RWPE1 (cell line): ENCODE results near the gene DNM3.

ENCODE experiments used
- CTCF ChIA-PET: fragments of 350-600 bp; sonication (Branson Sonifier 250); formaldehyde crosslinking; extraction: SDS; loops from one replicate; lab custom pipeline; 2021; lab: Yijun Ruan, JAX
- POLR2A ChIA-PET: fragments of 400-600 bp; formaldehyde crosslinking; extraction: SDS; loops from one replicate; lab custom pipeline; 2020; ENCODE audit warnings: antibody characterized with exemption; ENCODE audit not compliant: low non-redundant PET; lab: Yijun Ruan, JAX
- DNase-seq: peaks from one replicate; pipeline ENCODE4 v3.0.0; 2012; ENCODE audit warnings: low spot score
- H3K27ac ChIP-seq: fragments of 450-650 bp; 2 replicates; pipeline ENCODE4 v1.5.1; 2017
- CTCF ChIP-seq: fragments of 450-650 bp; conservative IDR thresholded peaks from 2 replicates; pipeline ENCODE4 v1.5.1; 2017; ENCODE audit warnings: low read depth, mild to moderate bottlenecking

Gene DNM3

DNA sequence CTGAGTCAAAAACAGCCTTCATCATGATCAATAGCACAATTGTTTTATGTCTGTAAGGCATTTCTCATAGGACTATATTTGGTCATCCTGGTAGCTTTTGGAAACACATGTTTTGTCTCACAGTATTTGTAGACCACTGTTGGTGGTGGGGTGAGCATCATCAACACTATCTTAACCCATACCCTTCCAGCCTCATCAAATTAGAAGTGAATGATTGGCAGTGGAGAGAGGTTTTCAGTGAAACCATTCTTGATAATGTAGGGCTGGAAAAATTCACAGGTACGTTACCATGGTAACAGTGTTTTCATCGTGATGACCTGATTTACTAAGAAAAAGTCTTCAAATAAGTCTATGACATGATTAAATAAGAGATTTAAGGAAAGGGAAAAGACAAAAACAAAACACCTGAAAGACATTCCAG lies 533.9 kb downstream of the DNM3 start:
- CTCF ChIA-PET: interaction anchor here (0.6 kb wide), 1 partner anchor 662 kb away, joined by 3 read pairs; no protein-coding TSS in a partner anchor
- no peak for TF ChIP-seq CTCF
- no peak overlapping the region for H3K27ac ChIP-seq
- DNase-seq: no peak
- POLR2A ChIA-PET: no interaction called here

DNA sequence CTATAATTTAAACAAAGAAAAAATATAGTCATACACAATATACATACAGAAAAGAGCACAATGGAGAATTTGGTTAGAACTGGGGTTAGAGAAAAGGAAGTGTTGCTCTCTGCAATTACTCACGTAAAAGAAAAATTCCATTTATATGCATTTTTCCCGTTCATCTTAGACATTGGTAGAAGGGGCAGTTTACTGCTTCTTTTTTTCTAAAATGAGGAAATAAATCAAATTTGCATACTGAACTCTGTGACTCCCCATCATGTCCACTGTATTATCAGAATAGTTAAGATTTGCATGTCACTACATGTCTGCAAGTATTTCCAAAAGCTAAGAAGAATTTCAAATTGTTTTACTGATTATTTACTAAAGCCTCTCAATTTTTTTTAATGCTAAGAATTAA lies 535.1 kb downstream of the DNM3 start:
- TF ChIP-seq CTCF: no peak
- CTCF ChIA-PET: no interaction called here
- H3K27ac ChIP-seq: no peak overlapping the region
- DNase-seq: no peak
- POLR2A ChIA-PET: no interaction called here

DNA sequence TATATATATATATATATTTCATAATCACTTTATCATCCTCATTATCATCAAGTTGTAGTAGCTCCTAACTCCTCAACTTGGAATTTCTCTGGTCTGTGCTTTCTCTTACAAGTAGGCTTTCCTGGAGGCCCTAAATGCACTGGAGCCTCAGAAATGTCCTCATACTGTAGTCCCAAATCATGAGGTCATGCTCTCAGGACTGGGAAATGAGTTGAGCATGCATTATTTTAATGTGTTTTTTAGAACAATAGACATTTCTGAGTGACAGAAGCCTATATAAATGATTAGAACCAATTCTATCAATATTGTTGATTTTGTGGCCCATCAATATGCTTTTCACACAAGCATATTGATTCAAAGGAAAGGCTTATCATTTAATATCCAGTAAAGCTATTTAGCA lies 536.3 kb downstream of the DNM3 start:
- POLR2A ChIA-PET: no interaction called here
- no peak for TF ChIP-seq CTCF
- CTCF ChIA-PET: no interaction called here
- no peak overlapping the region for H3K27ac ChIP-seq
- no peak for DNase-seq

DNA sequence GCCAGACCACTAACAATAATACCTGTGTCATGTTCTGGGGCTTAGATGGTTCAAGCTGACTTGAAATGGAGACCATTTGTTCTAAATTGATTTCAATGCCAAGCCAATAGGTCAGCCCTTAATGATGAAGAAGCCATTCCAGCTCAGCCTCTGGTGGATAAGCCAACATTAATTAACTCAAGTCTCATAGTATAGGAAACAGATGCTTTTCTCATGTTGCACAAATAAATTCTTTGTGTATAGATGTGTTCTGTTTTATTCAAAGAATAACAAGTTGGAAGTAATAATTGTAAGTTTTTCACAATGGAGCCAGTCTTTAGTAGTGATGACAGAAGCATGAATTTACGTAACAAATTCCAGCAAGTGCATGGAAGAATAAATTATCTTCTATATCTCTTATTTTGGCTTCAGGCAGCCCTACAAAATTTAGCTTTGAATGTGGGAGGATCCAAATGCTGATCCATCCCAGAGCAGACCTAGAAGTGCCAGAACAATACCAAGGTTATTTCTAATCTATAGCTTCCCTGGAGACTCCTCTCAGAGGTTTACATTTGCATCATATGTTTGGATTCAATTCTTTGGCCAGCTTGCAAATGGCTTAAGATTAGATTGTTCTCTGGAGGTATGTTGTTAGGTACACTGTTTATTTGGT lies 536.9 kb downstream of the DNM3 start:
- H3K27ac ChIP-seq: no peak overlapping the region
- ChIA-PET POLR2A (no interaction called here), CTCF (no interaction called here)
- DNase-seq: no peak
- TF ChIP-seq CTCF: no peak

DNA sequence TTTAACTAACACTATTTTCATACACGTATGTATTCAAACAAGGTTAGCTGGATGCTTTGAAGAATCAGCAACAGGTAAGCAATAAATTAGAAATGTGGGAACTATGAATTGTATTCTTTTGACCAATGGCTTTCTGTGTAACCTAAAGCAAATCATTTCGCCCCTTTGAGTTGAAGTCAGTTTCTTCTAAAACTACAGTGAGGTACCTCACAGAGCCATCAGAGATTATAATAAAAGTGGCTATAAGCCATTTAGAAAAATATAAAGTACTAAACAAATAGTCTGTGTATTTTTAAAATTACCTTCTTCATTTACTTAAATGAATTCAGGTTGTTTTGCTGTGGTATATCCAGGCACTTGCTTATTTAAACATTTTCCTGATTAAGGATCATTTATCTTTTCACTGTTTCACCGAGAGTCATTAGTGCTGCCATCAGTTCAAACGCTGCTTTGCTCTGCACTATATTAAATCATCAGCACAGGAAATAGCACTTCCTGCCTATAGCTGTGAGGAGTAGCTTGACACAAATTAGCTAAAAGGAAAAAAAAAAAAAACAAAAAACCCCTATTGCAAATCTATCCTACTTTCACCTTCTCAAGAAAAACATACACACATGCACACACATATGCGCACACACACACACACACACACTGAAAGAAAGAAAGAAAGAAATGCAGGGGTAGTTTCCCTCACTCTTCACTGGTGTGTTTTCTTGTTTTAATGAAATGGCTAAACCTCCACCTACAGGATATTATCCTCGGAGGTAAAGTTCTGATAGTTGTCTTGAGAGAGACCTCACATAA lies 539.3 kb downstream of the DNM3 start:
- no peak overlapping the region for H3K27ac ChIP-seq
- POLR2A ChIA-PET: no interaction called here
- no peak for TF ChIP-seq CTCF
- CTCF ChIA-PET: interaction anchor here (0.6 kb wide), 1 partner anchor 274 kb away, joined by 6 read pairs; no protein-coding TSS in a partner anchor
- DNase-seq: no peak

GRCh38 chr1:172381946-172382345 lies 540.6 kb downstream of the DNM3 start:
- no peak for TF ChIP-seq CTCF
- DNase-seq: no peak
- POLR2A ChIA-PET: no interaction called here
- CTCF ChIA-PET: interaction anchor here (0.5 kb wide), 1 partner anchor 374 kb away, joined by 3 read pairs; no protein-coding TSS in a partner anchor
- H3K27ac ChIP-seq: no peak overlapping the region
